GM18498 (cell line): ENCODE results near the gene CLTB.

Source experiments
- ATAC-seq: cut with Tn5 transposase; IDR thresholded peaks from one replicate; pipeline ENCODE4 v1.9.1; 2021; ENCODE audit warnings: mild to moderate bottlenecking, moderate library complexity; ENCODE audit not compliant: unreplicated experiment

CLTB gene

DNA sequence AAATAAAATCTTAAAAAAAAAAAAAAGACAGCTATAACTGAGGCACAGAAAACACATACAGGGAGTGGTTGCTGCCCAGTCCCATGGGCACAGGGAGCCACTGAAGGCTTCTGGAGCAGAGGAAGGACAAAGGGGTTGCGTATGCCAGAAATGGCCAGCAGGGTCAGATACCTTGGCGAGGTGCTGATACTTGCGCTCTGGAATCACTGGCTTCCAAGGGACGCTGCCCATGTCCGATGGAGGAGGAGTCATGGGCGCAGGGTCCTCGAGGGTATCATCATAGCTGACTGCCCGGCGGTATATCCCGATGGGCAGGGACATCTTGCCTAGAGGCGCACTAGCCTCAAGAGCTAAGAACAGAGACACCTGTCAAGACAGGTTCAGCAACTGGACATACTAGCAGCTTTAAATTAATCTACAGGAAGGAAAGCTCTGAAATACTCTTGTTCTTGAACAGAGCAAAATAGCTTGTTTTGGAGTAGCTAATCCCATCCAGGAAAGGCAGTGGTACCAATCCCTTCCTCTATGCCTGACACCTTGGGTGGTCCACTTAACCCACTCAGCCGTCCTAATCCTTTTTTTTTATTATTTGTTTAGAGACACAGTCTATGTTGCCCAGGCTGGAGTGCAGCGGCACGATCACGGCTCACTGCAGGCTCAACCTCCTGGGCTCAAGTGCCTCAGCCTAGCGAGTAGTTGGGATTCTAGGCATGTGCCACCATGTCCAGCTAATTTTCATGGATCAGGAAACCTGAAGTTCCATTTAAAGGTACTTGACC is 60.8 kb downstream of the CLTB start:
- no peak for ATAC-seq

DNA sequence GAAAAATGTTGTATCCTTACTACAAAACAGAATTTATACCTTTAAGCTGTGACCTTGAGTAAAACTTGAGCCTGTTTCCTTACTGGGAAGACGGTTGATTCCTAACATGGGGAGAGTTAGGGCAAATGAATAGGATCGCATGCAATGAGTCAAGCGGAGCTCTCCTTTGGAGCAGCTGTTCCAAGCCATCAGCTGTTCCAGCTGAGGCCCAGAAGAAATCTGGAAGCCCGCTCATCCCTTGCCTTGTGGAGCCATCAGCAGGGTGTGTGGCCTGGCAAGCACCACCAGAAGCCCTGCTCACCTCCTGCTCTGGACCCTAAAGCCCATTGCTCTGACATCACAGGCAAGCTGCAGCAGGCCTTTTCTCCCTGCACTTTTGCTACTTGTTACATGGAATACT is 62.8 kb downstream of the CLTB start:
- ATAC-seq: no peak

GRCh38 chr5:176352116-176352878 is 64.0 kb downstream of the CLTB start:
- no peak for ATAC-seq

GRCh38 chr5:176350416-176350815 is 65.9 kb downstream of the CLTB start:
- no peak for ATAC-seq

GRCh38 chr5:176342766-176343458 is 73.4 kb downstream of the CLTB start:
- no peak for ATAC-seq
